HepG2 (cell line): ENCODE data around the gene MIR17HG. TPM values are rescaled to one million over a fixed set of nuclear protein-coding genes. Genes with fewer than 3 reads are reported as not detected.
A peak's percentile ranks its signal among the peaks of the same experiment; 100 is the strongest.

ENCODE experiments used
- ETV5 ChIP-seq: IDR thresholded peaks from 2 replicates; pipeline ENCODE4 v1.6.1; 2018; ENCODE audit warnings: missing biosample characterization, missing genetic modification reagents, inconsistent platforms, borderline replicate concordance
- HBP1 ChIP-seq: IDR thresholded peaks from 2 replicates; pipeline ENCODE4 v1.6.1; 2016; ENCODE audit warnings: low read depth, control low read depth
- IKZF4 ChIP-seq: sonication (generic); formaldehyde crosslinking; IDR thresholded peaks from 2 replicates; pipeline ENCODE4 v1.5.1; 2020; ENCODE audit warnings: borderline replicate concordance, mild to moderate bottlenecking, low read depth, missing genetic modification reagents; ENCODE audit errors: not compliant biosample characterization
- KAT8 ChIP-seq: IDR thresholded peaks from 2 replicates; pipeline ENCODE4 v1.6.1; 2016; ENCODE audit warnings: missing genetic modification reagents, missing compliant biosample characterization
- MTA3 ChIP-seq: sonication (generic); formaldehyde crosslinking; IDR thresholded peaks from 2 replicates; pipeline ENCODE4 v1.4.0; 2020; ENCODE audit warnings: missing genetic modification reagents
- TGIF2 ChIP-seq: IDR thresholded peaks from 2 replicates; pipeline ENCODE4 v1.6.1; 2016; ENCODE audit warnings: control low read depth, missing compliant biosample characterization
- UBTF ChIP-seq: sonication (generic); formaldehyde crosslinking; IDR thresholded peaks from 2 replicates; pipeline ENCODE4 v1.4.0; 2020; ENCODE audit warnings: mild to moderate bottlenecking, missing genetic modification reagents
- ZBTB7B ChIP-seq: sonication (generic); formaldehyde crosslinking; IDR thresholded peaks from 2 replicates; pipeline ENCODE4 v1.4.0; 2020; ENCODE audit warnings: missing genetic modification reagents
- ZHX1 ChIP-seq: sonication (generic); formaldehyde crosslinking; IDR thresholded peaks from 2 replicates; pipeline ENCODE4 v1.8.1; 2022; ENCODE audit warnings: low read depth, mild to moderate bottlenecking, missing genetic modification reagents
- ZNF503 ChIP-seq: sonication (generic); formaldehyde crosslinking; IDR thresholded peaks from 2 replicates; pipeline ENCODE4 v1.4.0; 2020; ENCODE audit warnings: missing genetic modification reagents
- ZNF530 ChIP-seq: sonication (generic); formaldehyde crosslinking; IDR thresholded peaks from 2 replicates; pipeline ENCODE4 v1.5.0; 2020; ENCODE audit warnings: low read depth, mild to moderate bottlenecking, missing genetic modification reagents
- polyA plus RNA-seq, 8 experiments: library from polyadenylated mRNA; depleted of rRNA in 3 of 8; stranded (reverse) in 7 of 8; unstranded in 1 of 8; fragments of >200 nt; fragmentation: Illumina TruSeq in 4 of 8; extraction: Trizol in 4 of 8; gene quantifications; 2 replicates each; pipeline versions ENCODE4 v1.2.1 to v1.2.3, GENCODE V29; 2011 to 2016; ENCODE audit warnings: low read depth in 4 of 8, missing spikeins in 1 of 8, mixed read lengths in 1 of 8; ENCODE audit not compliant: insufficient read depth in 1 of 8
- total RNA-seq, 5 experiments: library from RNA; depleted of rRNA; stranded (reverse); fragments of >200 nt; fragmentation: Illumina TruSeq; extraction: Trizol; gene quantifications; 2 replicates each; pipeline ENCODE4 v1.2.3, GENCODE V29; 2016; ENCODE audit warnings: low read depth in 1 of 5
- TF ChIP-seq, protein P1 (sequence below): sonication (generic); formaldehyde crosslinking; IDR thresholded peaks from 2 replicates; pipeline ENCODE4 v1.4.0; 2020; ENCODE audit warnings: missing genetic modification reagents
- TF ChIP-seq, protein P2 (sequence below): sonication (generic); formaldehyde crosslinking; IDR thresholded peaks from 2 replicates; pipeline ENCODE4 v1.4.0; 2020; ENCODE audit warnings: missing genetic modification reagents
- TF ChIP-seq, protein P3 (sequence below): sonication (generic); formaldehyde crosslinking; IDR thresholded peaks from 2 replicates; pipeline ENCODE4 v1.4.0; 2020; ENCODE audit warnings: missing genetic modification reagents

Gene MIR17HG
- total and polyA plus RNA-seq, 2 of the 13 experiments (the other 11 are each of a cell fraction or from before 2014, with no cell fraction given), result 2.5 to 12.3 TPM

DNA sequence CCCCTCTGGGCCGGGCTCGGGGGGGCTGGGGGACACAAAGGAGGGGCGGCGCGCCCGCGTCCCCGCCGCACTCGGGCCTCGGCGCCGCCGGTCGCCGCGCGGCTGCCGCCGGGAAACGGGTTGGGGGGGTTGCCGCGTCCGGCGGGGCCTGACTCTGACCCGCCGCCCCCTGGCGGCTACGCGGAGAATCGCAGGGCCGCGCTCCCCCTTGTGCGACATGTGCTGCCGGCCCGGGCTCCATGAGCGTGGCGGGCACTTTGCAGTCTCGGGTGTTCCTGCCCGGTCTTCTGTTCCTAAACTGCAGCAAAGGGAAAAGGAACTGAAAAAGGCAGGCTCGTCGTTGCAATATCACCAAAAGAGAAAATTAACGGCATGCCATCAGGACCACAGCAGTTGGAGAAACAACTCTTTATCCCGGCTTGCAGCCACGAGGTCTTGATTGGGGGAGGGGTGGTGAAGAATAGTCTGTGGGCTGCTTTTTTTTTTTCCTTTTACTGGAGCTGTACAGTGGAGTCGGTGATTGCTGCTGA lies 1.5 kb downstream of the MIR17HG start (continued):
- no peak; the same call in 1 of the 2 replicates for TF ChIP-seq ZNF503
- TF ChIP-seq TGIF2 (CRISPR knock-in tag), result peak; percentile 75; the same call in 1 of the 2 replicates
- peak; percentile 60; the same call in 1 of the 2 replicates for TF ChIP-seq HBP1
- TF ChIP-seq IKZF4 (CRISPR knock-in tag), result no peak
- peak; percentile 39; the same call in 1 of the 2 replicates for TF ChIP-seq KAT8 (CRISPR knock-in tag)
- TF ChIP-seq, protein P1, sequence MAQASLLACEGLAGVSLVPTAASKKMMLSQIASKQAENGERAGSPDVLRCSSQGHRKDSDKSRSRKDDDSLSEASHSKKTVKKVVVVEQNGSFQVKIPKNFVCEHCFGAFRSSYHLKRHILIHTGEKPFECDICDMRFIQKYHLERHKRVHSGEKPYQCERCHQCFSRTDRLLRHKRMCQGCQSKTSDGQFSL (CRISPR knock-in tag), result peak; percentile 98
- TF ChIP-seq ETV5 (CRISPR knock-in tag), result no peak
- peak; percentile 50; the same call in 1 of the 2 replicates for TF ChIP-seq ZBTB7B
- TF ChIP-seq, protein P2, sequence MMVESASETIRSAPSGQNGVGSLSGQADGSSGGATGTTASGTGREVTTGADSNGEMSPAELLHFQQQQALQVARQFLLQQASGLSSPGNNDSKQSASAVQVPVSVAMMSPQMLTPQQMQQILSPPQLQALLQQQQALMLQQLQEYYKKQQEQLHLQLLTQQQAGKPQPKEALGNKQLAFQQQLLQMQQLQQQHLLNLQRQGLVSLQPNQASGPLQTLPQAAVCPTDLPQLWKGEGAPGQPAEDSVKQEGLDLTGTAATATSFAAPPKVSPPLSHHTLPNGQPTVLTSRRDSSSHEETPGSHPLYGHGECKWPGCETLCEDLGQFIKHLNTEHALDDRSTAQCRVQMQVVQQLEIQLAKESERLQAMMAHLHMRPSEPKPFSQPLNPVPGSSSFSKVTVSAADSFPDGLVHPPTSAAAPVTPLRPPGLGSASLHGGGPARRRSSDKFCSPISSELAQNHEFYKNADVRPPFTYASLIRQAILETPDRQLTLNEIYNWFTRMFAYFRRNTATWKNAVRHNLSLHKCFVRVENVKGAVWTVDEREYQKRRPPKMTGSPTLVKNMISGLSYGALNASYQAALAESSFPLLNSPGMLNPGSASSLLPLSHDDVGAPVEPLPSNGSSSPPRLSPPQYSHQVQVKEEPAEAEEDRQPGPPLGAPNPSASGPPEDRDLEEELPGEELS (CRISPR knock-in tag), result peak; percentile 45
- TF ChIP-seq ZNF530 (CRISPR knock-in tag), result no peak
- no peak for TF ChIP-seq MTA3
- peak; percentile 46 for TF ChIP-seq UBTF (CRISPR knock-in tag)
- no peak for TF ChIP-seq ZHX1 (CRISPR knock-in tag)
- TF ChIP-seq, protein P3, sequence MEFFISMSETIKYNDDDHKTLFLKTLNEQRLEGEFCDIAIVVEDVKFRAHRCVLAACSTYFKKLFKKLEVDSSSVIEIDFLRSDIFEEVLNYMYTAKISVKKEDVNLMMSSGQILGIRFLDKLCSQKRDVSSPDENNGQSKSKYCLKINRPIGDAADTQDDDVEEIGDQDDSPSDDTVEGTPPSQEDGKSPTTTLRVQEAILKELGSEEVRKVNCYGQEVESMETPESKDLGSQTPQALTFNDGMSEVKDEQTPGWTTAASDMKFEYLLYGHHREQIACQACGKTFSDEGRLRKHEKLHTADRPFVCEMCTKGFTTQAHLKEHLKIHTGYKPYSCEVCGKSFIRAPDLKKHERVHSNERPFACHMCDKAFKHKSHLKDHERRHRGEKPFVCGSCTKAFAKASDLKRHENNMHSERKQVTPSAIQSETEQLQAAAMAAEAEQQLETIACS (CRISPR knock-in tag), result peak; percentile 66; the same call in 1 of the 2 replicates
